Activated effector memory CD4-positive, alpha-beta T cell treated with anti-CD3 and anti-CD28 coated beads, Interleukin-2, amount 50 U/mL, for 16 hours (primary cell): ENCODE results near the gene CACNB2.

ENCODE experiments used
- DNase-seq: peaks from one replicate; pipeline ENCODE4 v3.0.0-alpha.2; 2020

Gene CACNB2

GRCh38 chr10:18298256-18298655, 158.0 kb downstream of the CACNB2 start:
- no peak for DNase-seq

- DNase-seq, result no peak
Measured at GRCh38 chr10:18303851-18304801, 163.9 kb downstream of the CACNB2 start.

GRCh38 chr10:18306031-18306430, 165.8 kb downstream of the CACNB2 start:
- DNase-seq, result no peak

- DNase-seq, result no peak
Measured at GRCh38 chr10:18308600-18308999, 168.4 kb downstream of the CACNB2 start.

GRCh38 chr10:18310761-18311160, 170.5 kb downstream of the CACNB2 start:
- DNase-seq, result no peak

- no peak for DNase-seq
Measured at GRCh38 chr10:18312374-18313139, 172.3 kb downstream of the CACNB2 start.

GRCh38 chr10:18313140-18313530, 172.9 kb downstream of the CACNB2 start:
- no peak for DNase-seq

DNA sequence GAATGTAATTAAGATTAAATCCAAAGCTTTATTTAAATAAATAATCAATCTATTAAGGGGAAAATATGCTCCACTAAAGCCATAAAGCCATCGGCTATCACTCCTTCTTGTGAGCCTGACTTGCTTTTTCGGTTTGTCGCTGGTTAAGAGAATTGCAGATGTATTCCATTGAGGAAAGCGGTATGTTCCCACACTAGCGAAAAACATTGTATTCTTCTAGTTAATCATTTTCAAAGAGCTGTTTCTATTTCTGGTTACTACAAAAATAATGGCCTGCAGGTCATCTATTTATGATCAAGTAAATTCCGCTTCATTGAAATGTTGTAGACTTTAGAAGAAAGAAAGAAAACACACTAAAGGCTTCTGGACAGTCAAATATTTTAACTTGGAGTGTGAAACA, 173.4 kb downstream of the CACNB2 start:
- no peak for DNase-seq

- no peak for DNase-seq
Measured at GRCh38 chr10:18319628-18320027, 179.4 kb downstream of the CACNB2 start.

GRCh38 chr10:18321371-18321770, 181.1 kb downstream of the CACNB2 start:
- no peak for DNase-seq

GRCh38 chr10:18323916-18324315, 183.7 kb downstream of the CACNB2 start:
- no peak for DNase-seq

GRCh38 chr10:18325410-18325809, 185.2 kb downstream of the CACNB2 start:
- no peak for DNase-seq

DNA sequence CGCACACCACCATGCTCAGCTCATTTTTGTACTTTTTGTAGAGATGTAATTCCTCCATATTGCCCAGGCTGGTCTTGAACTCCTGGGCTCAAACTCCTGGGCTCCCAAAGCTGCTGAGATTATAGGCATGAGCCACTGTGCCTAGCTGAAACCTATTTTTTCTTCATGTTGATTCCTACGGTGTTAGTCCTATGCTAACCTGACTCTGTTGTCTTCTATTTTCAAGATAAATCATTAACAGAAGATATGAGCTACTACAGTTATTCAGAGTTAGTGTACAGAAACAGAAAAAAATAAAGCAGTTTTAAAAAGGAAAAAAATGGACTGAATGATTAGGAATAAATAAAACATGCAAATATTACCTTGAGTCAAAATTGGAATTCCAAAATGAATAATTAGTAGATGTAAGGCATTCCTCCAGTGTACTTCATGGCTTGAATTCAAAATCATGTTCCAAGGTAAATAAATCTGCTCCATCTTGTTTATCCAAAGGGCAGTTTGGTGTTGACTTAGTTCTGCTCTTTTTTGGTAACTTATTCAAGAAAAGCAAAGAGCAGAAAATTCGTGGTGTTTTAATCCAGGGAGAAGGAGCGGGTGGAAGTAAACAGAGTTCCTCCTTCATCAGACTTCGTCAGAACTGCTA, 185.8 kb downstream of the CACNB2 start:
- DNase-seq, result no peak

DNA sequence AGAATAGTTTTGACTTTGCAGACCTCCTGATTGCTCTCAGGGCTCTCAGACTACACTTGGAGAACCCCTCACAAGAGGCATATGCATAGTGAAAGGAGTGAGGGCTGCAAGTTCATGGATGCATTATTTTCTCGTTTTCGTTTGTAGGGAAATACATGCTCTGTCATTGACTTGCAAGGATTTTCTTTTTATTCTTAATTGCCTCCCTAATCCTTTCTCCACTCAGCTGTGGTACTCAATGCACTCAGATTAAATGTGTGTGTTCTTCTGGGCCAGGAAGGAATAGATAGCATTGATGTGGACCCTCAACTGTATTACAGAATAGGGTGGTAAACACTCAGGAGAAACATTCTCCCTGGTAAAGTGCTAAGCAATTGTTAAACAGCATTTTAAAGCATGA, 188.7 kb downstream of the CACNB2 start:
- no peak for DNase-seq

- no peak for DNase-seq
Measured at GRCh38 chr10:18332048-18332447, 191.8 kb downstream of the CACNB2 start.

GRCh38 chr10:18332484-18332883, 192.3 kb downstream of the CACNB2 start:
- DNase-seq, result no peak

GRCh38 chr10:18333621-18334020, 193.4 kb downstream of the CACNB2 start:
- no peak for DNase-seq

DNA sequence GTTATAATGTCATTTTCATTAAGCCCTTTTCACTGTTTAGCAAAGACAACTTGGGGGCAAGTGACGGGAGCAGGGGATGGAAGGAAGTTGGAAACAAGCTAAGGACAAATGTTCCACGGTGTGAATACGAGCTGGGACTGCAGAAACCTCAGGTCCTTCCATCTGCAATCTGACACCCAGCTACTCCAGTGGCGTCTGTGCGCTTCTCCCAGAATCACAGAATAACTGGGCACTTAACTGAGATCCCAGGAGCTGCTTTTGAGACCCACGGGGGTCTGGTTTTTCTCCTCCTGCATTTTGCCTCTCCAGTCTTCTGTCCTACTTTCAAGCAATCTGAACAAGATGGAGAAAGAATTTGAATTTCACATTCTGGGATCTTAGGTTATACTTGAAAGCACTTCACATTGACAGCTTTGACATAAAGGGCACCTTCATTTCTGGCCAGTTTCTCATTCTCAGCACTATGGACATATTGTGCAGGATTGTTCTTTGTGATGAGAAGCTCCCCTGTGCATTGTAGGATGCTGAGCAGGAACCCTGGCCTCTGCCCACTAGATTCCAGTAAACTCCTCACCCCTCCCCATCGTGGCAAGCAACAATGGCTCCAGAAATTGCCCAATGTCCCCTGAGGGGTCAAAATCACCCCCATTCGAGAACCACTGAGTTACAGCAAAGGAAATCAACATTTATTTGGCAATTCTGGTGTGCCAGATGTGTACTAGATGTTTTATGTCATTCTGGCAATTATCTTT, 194.1 kb downstream of the CACNB2 start:
- DNase-seq, result no peak

DNA sequence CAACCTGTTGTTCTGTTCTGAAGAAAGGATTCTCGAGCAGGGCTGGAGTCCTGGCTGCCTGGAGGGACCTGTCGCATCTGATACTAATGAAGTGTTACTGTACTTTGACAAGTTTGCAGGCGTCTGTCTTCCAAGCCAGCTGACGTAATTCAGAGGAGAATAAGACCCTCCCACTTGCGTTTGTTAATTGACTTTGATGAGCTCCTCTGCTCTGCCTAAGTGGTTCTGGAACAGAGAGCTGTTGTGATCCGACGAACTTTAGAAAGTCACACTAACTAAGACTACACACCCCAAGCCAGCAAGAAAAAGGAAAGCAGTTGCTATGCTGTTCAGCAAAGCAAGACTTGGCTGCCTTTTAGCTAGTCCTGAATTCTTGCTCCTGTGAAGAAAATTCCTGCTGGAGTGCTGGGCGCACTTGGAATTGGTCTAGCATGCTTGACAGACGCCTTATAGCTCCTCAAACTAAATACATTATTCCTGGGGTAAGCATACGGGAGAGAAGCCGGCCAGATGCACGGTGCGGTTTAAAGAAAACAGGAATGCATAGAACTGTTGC, 200.3 kb downstream of the CACNB2 start:
- no peak for DNase-seq

- no peak for DNase-seq
Measured at GRCh38 chr10:18341055-18341454, 200.8 kb downstream of the CACNB2 start.

GRCh38 chr10:18343573-18343972, 203.3 kb downstream of the CACNB2 start:
- no peak for DNase-seq

GRCh38 chr10:18345308-18345707, 205.1 kb downstream of the CACNB2 start:
- no peak for DNase-seq
